Activated CD4-positive, alpha-beta T cell treated with anti-CD3 and anti-CD28 coated beads, Interleukin-2, amount 10 ng/mL, durations not matched to agents 24 days and 14 days (primary cell): Measurements from ENCODE around the gene MIS18A. TPM values are rescaled to one million over a fixed set of nuclear protein-coding genes. Genes with fewer than 3 reads are reported as not detected.

Experiments
- DNase-seq: peaks from one replicate; pipeline ENCODE4 v3.0.0; 2022
- H3K27ac Mint-ChIP-seq: one replicate; pipeline ENCODE4 v1.8.0; 2022; ENCODE audit warnings: mild to moderate bottlenecking, mixed read lengths
- H3K27me3 Mint-ChIP-seq: one replicate; pipeline ENCODE4 v1.8.0; 2022; ENCODE audit warnings: mixed read lengths
- H3K36me3 Mint-ChIP-seq: one replicate; pipeline ENCODE4 v1.8.0; 2022; ENCODE audit warnings: low read depth, mild to moderate bottlenecking, mixed read lengths
- H3K4me1 Mint-ChIP-seq: one replicate; pipeline ENCODE4 v1.8.0; 2021; ENCODE audit warnings: mixed read lengths
- H3K4me3 Mint-ChIP-seq: one replicate; pipeline ENCODE4 v1.8.0; 2022; ENCODE audit warnings: mild to moderate bottlenecking, moderate library complexity, mixed read lengths
- H3K9me3 Mint-ChIP-seq: one replicate; pipeline ENCODE4 v1.8.0; 2021; ENCODE audit warnings: mixed read lengths
- intact Hi-C: fragments of 100-400 bp; cut with micrococcal nuclease; formaldehyde crosslinking; loops from one replicate; pipeline ENCODE4 v1.15.1; 2023
- total RNA-seq: library from RNA; stranded (reverse); gene quantifications from 2 replicates; pipeline ENCODE4 v1.2.3, GENCODE V29; 2022

The MIS18A gene
- total RNA-seq, 1 donor from 2014 or later, result 27.8 TPM

GRCh38 chr21:32237021-32237420 lies 41.8 kb downstream of the MIS18A start:
- intact Hi-C loops, result no loop called here
- peaks cover 9% of the 10 kb centered on the region for H3K4me1 Mint-ChIP-seq
- H3K36me3 Mint-ChIP-seq, result no peaks in the 10 kb centered on the region
- H3K9me3 Mint-ChIP-seq, result peaks cover 9% of the 10 kb centered on the region
- no peak overlapping the region for H3K27ac Mint-ChIP-seq
- H3K4me3 Mint-ChIP-seq, result no peak overlapping the region
- no peak for DNase-seq
- peaks cover 6% of the 10 kb centered on the region for H3K27me3 Mint-ChIP-seq

GRCh38 chr21:32233722-32234301 lies 45.0 kb downstream of the MIS18A start:
- no peak overlapping the region for H3K4me3 Mint-ChIP-seq
- intact Hi-C loops, result no loop called here
- peaks cover 9% of the 10 kb centered on the region for H3K9me3 Mint-ChIP-seq
- peaks cover 4% of the 10 kb centered on the region for H3K27me3 Mint-ChIP-seq
- no peak for DNase-seq
- no peaks in the 10 kb centered on the region for H3K36me3 Mint-ChIP-seq
- H3K27ac Mint-ChIP-seq, result no peak overlapping the region
- no peaks in the 10 kb centered on the region for H3K4me1 Mint-ChIP-seq

DNA sequence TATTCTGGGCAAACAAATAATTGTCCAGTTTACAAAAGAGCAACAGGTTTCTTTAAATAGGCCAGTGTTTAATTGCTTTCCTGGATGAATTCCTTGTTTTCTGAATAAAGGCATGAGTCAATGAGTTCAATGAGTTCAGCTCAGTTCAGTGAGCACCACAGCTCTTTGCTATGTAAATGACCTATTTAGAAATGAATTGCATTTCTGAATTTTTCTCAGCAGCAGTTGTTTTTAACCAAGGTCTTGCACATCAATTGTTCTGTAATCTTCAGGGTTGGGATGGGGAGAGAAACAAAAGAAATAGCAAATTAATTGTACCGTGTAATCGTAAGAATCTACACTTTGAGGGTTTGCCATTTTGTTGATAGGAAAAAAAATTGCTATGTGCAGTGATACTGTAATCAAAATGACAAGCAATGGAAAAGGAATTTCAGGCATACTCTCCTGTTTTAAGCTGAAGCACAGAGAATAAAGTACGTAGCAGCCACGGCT lies 45.7 kb downstream of the MIS18A start:
- Mint-ChIP-seq H3K27ac (no peak overlapping the region), H3K36me3 (no peaks in the 10 kb centered on the region), H3K4me1 (no peaks in the 10 kb centered on the region), H3K9me3 (peaks cover 2% of the 10 kb centered on the region), H3K4me3 (no peak overlapping the region), H3K27me3 (no peaks in the 10 kb centered on the region)
- intact Hi-C loops, result no loop called here
- no peak for DNase-seq

DNA sequence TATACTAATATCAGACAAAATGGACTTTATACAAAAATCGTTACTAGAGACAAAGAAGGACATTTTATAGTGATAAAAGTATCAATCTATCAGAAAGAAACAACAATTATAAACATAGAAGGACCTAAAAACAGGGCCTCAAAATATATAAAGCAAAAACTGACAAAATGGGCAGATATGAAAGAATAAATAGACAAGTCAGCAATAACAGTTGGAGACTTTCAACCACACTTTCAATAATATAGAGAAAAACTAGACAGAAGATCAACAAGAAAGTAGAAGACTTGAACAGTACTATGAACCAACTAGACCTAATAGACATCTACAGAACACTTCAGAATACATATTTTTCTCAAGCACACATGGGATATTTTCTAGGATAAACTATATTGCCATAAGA lies 52.4 kb downstream of the MIS18A start:
- Mint-ChIP-seq H3K27me3 (peaks cover 2% of the 10 kb centered on the region), H3K27ac (no peak overlapping the region), H3K4me3 (no peak overlapping the region), H3K4me1 (no peaks in the 10 kb centered on the region), H3K36me3 (no peaks in the 10 kb centered on the region), H3K9me3 (peaks cover 11% of the 10 kb centered on the region)
- intact Hi-C loops, result no loop called here
- DNase-seq, result no peak

Other genes with a start within 250 kb of the MIS18A start
- gene MRAP, start 19.8 kb upstream of the MIS18A start, total RNA-seq, result not detected in 2 replicates
- gene URB1, start 114.0 kb upstream of the MIS18A start, total RNA-seq, result 39.2 and 41.7 TPM in 2 replicates
- 6.0 and 8.2 TPM in 2 replicates for gene EVA1C, start 133.7 kb upstream of the MIS18A start, total RNA-seq